GM10847 (cell line): ENCODE measurements around the gene ZFAND5.

Experiments
- POLR2A ChIP-seq: IDR thresholded peaks from 2 replicates; pipeline ENCODE4 v1.6.1; 2011; ENCODE audit not compliant: insufficient read length; ENCODE audit errors: extremely low read depth

The ZFAND5 gene

GRCh38 chr9:72371151-72371550, 6.1 kb upstream of the ZFAND5 start:
- no peak for TF ChIP-seq POLR2A

- no peak for TF ChIP-seq POLR2A
These were observed 683 bp upstream of the ZFAND5 start for GRCh38 chr9:72365525-72366256.

- TF ChIP-seq POLR2A = peak; percentile 46
These were observed 915 bp downstream of the ZFAND5 start for GRCh38 chr9:72363908-72364678.

GRCh38 chr9:72363236-72363635, 1.8 kb downstream of the ZFAND5 start:
- no peak for TF ChIP-seq POLR2A

- TF ChIP-seq POLR2A = no peak
These were observed 2.3 kb downstream of the ZFAND5 start for GRCh38 chr9:72362680-72363139.

- no peak for TF ChIP-seq POLR2A
These were observed 2.9 kb downstream of the ZFAND5 start for GRCh38 chr9:72362118-72362531.

GRCh38 chr9:72361217-72361616, 3.8 kb downstream of the ZFAND5 start:
- no peak for TF ChIP-seq POLR2A

GRCh38 chr9:72360324-72360723, 4.7 kb downstream of the ZFAND5 start:
- TF ChIP-seq POLR2A = no peak

- no peak for TF ChIP-seq POLR2A
These were observed 8.9 kb downstream of the ZFAND5 start for GRCh38 chr9:72356041-72356582.

- no peak for TF ChIP-seq POLR2A
These were observed 9.9 kb downstream of the ZFAND5 start for GRCh38 chr9:72355153-72355552.

GRCh38 chr9:72354704-72355103, 10.3 kb downstream of the ZFAND5 start:
- TF ChIP-seq POLR2A = no peak

- TF ChIP-seq POLR2A = no peak
These were observed 11.4 kb downstream of the ZFAND5 start for GRCh38 chr9:72353455-72354116.

GRCh38 chr9:72352911-72353388, 12.1 kb downstream of the ZFAND5 start:
- TF ChIP-seq POLR2A = no peak

- TF ChIP-seq POLR2A = no peak
These were observed 13.2 kb downstream of the ZFAND5 start for GRCh38 chr9:72351538-72352453.
